Lower lobe of right lung (tissue), 2 donors: Measurements from ENCODE around the gene NCOA5. TPM values are rescaled to one million over a fixed set of nuclear protein-coding genes. Genes with fewer than 3 reads are reported as not detected.

Experiments
- ATAC-seq, 2 donors: fragments of 200-7000 bp; cut with Tn5 transposase; one replicate each; pipeline ENCODE4 v1.9.1; 2020 to 2022; ENCODE audit warnings: mild to moderate bottlenecking in 2 of 2, moderate library complexity in 2 of 2
- DNase-seq: peaks from one replicate; pipeline ENCODE4 v3.0.0-alpha.2; 2020
- H3K27ac ChIP-seq: fragments of 200-600 bp; one replicate; pipeline ENCODE4 v1.8.0; 2022
- H3K27me3 ChIP-seq: fragments of 200-600 bp; one replicate; pipeline ENCODE4 v1.8.0; 2022; ENCODE audit warnings: low read depth
- H3K36me3 ChIP-seq: fragments of 200-600 bp; one replicate; pipeline ENCODE4 v1.8.0; 2022; ENCODE audit warnings: mild to moderate bottlenecking
- H3K4me1 ChIP-seq: fragments of 200-600 bp; one replicate; pipeline ENCODE4 v1.8.0; 2022
- H3K4me3 ChIP-seq: fragments of 200-600 bp; one replicate; pipeline ENCODE4 v1.8.0; 2022; ENCODE audit warnings: mild to moderate bottlenecking
- H3K9me3 ChIP-seq: fragments of 200-600 bp; one replicate; pipeline ENCODE4 v1.8.0; 2022
- CTCF ChIP-seq: fragments of 200-600 bp; IDR thresholded peaks from one replicate; pipeline ENCODE4 v1.8.0; 2022; ENCODE audit warnings: antibody characterized with exemption, mild to moderate bottlenecking
- intact Hi-C: fragments of 100-400 bp; cut with DNase I; formaldehyde crosslinking; loops from one replicate; pipeline ENCODE4 v1.11.0; 2022
- total RNA-seq: library from RNA; stranded (reverse); fragmentation: NEBNext Ultra II Directional; extraction: Animal tissue kit (Norgen Biotek cat#: 25700); gene quantifications from one replicate; pipeline ENCODE4 v1.2.1, GENCODE V29; 2021
- donor health status: DM: no; HTN: yes; CAD: no; lungs with severe emphysema.

The NCOA5 gene
- total RNA-seq, 1 donor from 2014 or later = 29.4 TPM

GRCh38 chr20:46128310-46129151, 38.8 kb upstream of the NCOA5 start:
- ATAC-seq = peak; percentile 43 to 47
- Histone ChIP-seq H3K27me3 (no peaks in the 10 kb centered on the region), H3K9me3 (no peaks in the 10 kb centered on the region), H3K4me3 (no peak overlapping the region), H3K36me3 (peaks cover 35% of the 10 kb centered on the region), H3K4me1 (no peaks in the 10 kb centered on the region), H3K27ac (no peak overlapping the region)
- TF ChIP-seq CTCF = peak; percentile 54
- intact Hi-C loops = no loop called here
- DNase-seq = no peak

- intact Hi-C loops = no loop called here
- no peak for TF ChIP-seq CTCF
- DNase-seq = no peak
Measured at GRCh38 chr20:46127396-46128010, 37.7 kb upstream of the NCOA5 start.

GRCh38 chr20:46126440-46127056, 36.8 kb upstream of the NCOA5 start:
- no peak overlapping the region for H3K27ac ChIP-seq
- H3K9me3 ChIP-seq = no peaks in the 10 kb centered on the region
- no peak overlapping the region for H3K4me3 ChIP-seq
- H3K27me3 ChIP-seq = no peaks in the 10 kb centered on the region
- intact Hi-C loops = no loop called here
- TF ChIP-seq CTCF = no peak
- no peak for DNase-seq
- H3K36me3 ChIP-seq = peaks cover 53% of the 10 kb centered on the region
- ATAC-seq = no peak
- peaks cover 11% of the 10 kb centered on the region for H3K4me1 ChIP-seq

More at GRCh38 chr20:46127396-46128010, 37.7 kb upstream of the NCOA5 start:
- H3K4me1 ChIP-seq = peaks cover 2% of the 10 kb centered on the region
- ATAC-seq = no peak
- H3K9me3 ChIP-seq = no peaks in the 10 kb centered on the region
- no peak overlapping the region for H3K4me3 ChIP-seq
- H3K27ac ChIP-seq = no peak overlapping the region
- H3K27me3 ChIP-seq = no peaks in the 10 kb centered on the region
- peaks cover 45% of the 10 kb centered on the region for H3K36me3 ChIP-seq

GRCh38 chr20:46123482-46124245, 33.9 kb upstream of the NCOA5 start:
- Histone ChIP-seq H3K36me3 (peaks cover 51% of the 10 kb centered on the region), H3K27me3 (no peaks in the 10 kb centered on the region), H3K4me1 (peaks cover 39% of the 10 kb centered on the region), H3K27ac (no peak overlapping the region), H3K9me3 (no peaks in the 10 kb centered on the region), H3K4me3 (no peak overlapping the region)
- intact Hi-C loops = no loop called here
- DNase-seq = no peak
- TF ChIP-seq CTCF = no peak
- ATAC-seq = no peak
